Measurements from ENCODE around the gene ACSBG1.
"Not testable (repeated sequence)": the region's sequence is repeated elsewhere in the genome, so short reads cannot be mapped to it uniquely, and the experiment has no call there.

The ACSBG1 gene

DNA sequence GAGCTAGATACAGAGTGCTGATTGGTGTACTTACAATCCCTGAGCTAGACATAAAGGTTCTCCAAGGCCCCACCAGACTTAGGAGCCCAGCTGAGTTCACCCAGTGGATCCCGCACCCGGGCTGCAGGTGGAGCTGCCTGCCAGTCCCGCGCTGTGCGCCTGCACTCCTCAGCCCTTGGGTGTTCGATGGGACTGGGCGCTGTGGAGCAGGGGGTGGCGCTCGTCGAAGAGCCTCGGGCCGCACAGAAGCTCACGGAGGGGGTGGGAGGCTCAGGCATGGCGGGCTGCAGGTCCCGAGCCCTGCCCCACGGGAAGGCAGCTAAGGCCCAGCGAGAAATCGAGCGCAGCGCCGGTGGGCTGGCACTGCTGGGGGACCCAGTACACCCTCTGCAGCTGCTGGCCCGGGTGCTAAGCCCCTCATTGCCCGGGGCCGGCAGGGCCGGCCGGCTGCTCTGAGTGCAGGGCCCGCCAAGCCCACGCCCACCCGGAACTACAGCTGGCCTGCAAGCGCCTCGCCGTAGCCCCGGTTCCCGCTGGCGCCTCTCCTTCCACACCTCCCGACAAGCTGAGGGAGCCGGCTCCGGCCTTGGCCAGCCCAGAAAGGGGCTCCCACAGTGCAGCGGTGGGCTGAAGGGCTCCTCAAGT is 11.7 kb upstream of the ACSBG1 start:
- H3K4ac ChIP-seq (ENCODE audit: low read depth, low read length); H2BK120ac ChIP-seq (ENCODE audit: low read depth, low read length); H3K4me1 ChIP-seq (ENCODE audit: control insufficient read depth, low read depth, low read length); H3K4me3 ChIP-seq (ENCODE audit: low read length); H2BK5ac ChIP-seq (ENCODE audit: low read length); H3K9ac ChIP-seq (ENCODE audit: low read length); H2BK15ac ChIP-seq (replicated peaks; ENCODE audit: low read depth); H2AK5ac ChIP-seq (ENCODE audit: low read length); H4K8ac ChIP-seq (ENCODE audit: low read depth, low read length); H3K36me3 ChIP-seq (ENCODE audit: control insufficient read depth, insufficient read depth, low read length); H3K56ac ChIP-seq (ENCODE audit: low read length); H3K27me3 ChIP-seq (ENCODE audit: insufficient read depth, low read length, poor library complexity); H3K18ac ChIP-seq (ENCODE audit: low read length); H3K79me2 ChIP-seq (ENCODE audit: control insufficient read depth, insufficient read depth, low read length); DNase-seq; H3K27ac ChIP-seq (ENCODE audit: low read depth, low read length); H3K23ac ChIP-seq (ENCODE audit: low read length); H3K4me2 ChIP-seq (ENCODE audit: low read length); H3K79me1 ChIP-seq (ENCODE audit: low read length); H4K5ac ChIP-seq (ENCODE audit: low read length): not testable (repeated sequence)
- no CpG with 5 or more reads among the region's 39 CpGs for WGBS (ENCODE audit: extremely low coverage, insufficient coverage, low lambda C conversion rate)

DNA sequence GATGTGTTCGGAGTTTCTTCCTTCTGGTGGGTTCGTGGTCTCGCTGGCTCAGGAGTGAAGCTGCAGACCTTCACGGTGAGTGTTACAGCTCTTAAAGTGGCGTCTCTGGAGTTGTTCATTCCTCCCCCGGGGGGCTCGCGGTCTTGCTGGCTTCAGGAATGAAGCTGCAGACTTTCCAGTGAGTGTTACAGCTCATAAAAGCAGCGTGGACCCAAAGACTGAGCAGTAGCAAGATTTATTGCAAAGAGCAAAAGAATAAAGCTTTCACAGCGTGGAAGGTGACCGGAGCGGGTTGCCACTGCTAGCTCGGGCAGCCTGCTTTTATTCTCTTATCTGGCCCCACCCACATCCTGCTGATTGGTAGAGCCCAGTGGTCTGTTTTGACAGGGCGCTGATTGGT is 11.0 kb upstream of the ACSBG1 start:
- H3K4me3 ChIP-seq (ENCODE audit: low read length); H3K23ac ChIP-seq (ENCODE audit: low read length); H3K27ac ChIP-seq (ENCODE audit: low read depth, low read length); H2AK5ac ChIP-seq (ENCODE audit: low read length); H3K18ac ChIP-seq (ENCODE audit: low read length); H3K4me1 ChIP-seq (ENCODE audit: control insufficient read depth, low read depth, low read length); H3K4me2 ChIP-seq (ENCODE audit: low read length); DNase-seq; H3K56ac ChIP-seq (ENCODE audit: low read length); H3K36me3 ChIP-seq (ENCODE audit: control insufficient read depth, insufficient read depth, low read length); H3K4ac ChIP-seq (ENCODE audit: low read depth, low read length); H4K8ac ChIP-seq (ENCODE audit: low read depth, low read length); H2BK120ac ChIP-seq (ENCODE audit: low read depth, low read length); H4K5ac ChIP-seq (ENCODE audit: low read length); H3K79me1 ChIP-seq (ENCODE audit: low read length); H3K27me3 ChIP-seq (ENCODE audit: insufficient read depth, low read length, poor library complexity); H3K79me2 ChIP-seq (ENCODE audit: control insufficient read depth, insufficient read depth, low read length); H2BK15ac ChIP-seq (replicated peaks; ENCODE audit: low read depth); H2BK5ac ChIP-seq (ENCODE audit: low read length); H3K9ac ChIP-seq (ENCODE audit: low read length): not testable (repeated sequence)
- WGBS (ENCODE audit: extremely low coverage, insufficient coverage, low lambda C conversion rate), result no CpG with 5 or more reads among the region's 14 CpGs

DNA sequence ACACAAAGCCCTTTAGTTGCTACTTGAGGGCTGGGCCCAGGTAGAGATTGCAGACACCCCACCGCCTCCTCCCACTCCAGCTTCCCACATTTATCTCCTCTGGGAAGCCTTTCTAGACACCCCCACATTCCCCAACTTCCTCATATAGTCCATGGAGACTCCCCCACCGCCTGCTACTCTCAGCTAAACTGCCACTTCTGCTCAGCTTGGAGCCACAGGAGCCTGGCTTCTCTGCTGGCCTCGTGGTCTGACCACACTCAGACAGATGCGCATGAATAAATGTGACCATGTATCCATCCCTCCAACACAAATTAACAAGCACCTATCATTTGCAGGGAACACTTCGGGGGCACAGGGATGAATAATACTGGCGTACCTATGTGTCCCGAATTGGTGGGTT is 10.5 kb upstream of the ACSBG1 start:
- Histone ChIP-seq H3K79me2 (ENCODE audit: control insufficient read depth, insufficient read depth, low read length) (no peaks in the 10 kb centered on the region), H3K4me1 (ENCODE audit: control insufficient read depth, low read depth, low read length) (peaks cover 7% of the 10 kb centered on the region), H3K23ac (ENCODE audit: low read length) (no peak overlapping the region), H3K27me3 (ENCODE audit: insufficient read depth, low read length, poor library complexity) (no peaks in the 10 kb centered on the region), H2BK15ac (replicated peaks; ENCODE audit: low read depth) (no peak overlapping the region), H3K18ac (ENCODE audit: low read length) (no peak overlapping the region), H2BK120ac (ENCODE audit: low read depth, low read length) (no peak overlapping the region), H4K5ac (ENCODE audit: low read length) (no peak overlapping the region), H3K36me3 (ENCODE audit: control insufficient read depth, insufficient read depth, low read length) (no peaks in the 10 kb centered on the region), H3K56ac (ENCODE audit: low read length) (no peak overlapping the region), H3K4me2 (ENCODE audit: low read length) (no peak overlapping the region), H2AK5ac (ENCODE audit: low read length) (no peak overlapping the region), H3K9ac (ENCODE audit: low read length) (no peak overlapping the region), H2BK5ac (ENCODE audit: low read length) (no peak overlapping the region), H4K8ac (ENCODE audit: low read depth, low read length) (no peak overlapping the region), H3K27ac (ENCODE audit: low read depth, low read length) (no peak overlapping the region), H3K4ac (ENCODE audit: low read depth, low read length) (no peak overlapping the region), H3K79me1 (ENCODE audit: low read length) (no peaks in the 10 kb centered on the region), H3K4me3 (ENCODE audit: low read length) (no peak overlapping the region)
- no CpG with 5 or more reads among the region's 7 CpGs for WGBS (ENCODE audit: extremely low coverage, insufficient coverage, low lambda C conversion rate)
- no peak for DNase-seq

DNA sequence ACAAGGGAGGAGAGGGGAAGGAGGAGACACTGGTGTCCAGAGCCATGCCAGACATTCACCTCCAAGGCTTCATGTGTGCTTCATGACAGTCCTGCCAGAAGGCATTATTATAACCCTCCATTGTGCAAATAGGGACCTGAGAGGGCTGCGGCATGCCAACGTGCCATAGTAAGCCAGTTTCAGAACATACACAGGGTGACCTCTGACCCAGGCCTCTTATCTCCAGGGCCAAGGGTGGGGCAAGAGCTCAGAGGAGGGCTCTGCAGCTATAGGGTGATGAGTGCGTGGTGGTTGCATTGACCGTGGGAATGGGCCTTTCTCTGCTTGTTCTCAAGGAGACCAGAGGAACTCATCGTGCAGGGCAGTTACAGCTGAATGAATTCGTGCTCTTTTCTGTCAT is 9.7 kb upstream of the ACSBG1 start:
- Histone ChIP-seq H3K23ac (ENCODE audit: low read length) (no peak overlapping the region), H3K79me2 (ENCODE audit: control insufficient read depth, insufficient read depth, low read length) (no peaks in the 10 kb centered on the region), H3K36me3 (ENCODE audit: control insufficient read depth, insufficient read depth, low read length) (no peaks in the 10 kb centered on the region), H2BK5ac (ENCODE audit: low read length) (no peak overlapping the region), H3K18ac (ENCODE audit: low read length) (no peak overlapping the region), H3K4ac (ENCODE audit: low read depth, low read length) (no peak overlapping the region), H2BK120ac (ENCODE audit: low read depth, low read length) (no peak overlapping the region), H2BK15ac (replicated peaks; ENCODE audit: low read depth) (no peak overlapping the region), H3K27me3 (ENCODE audit: insufficient read depth, low read length, poor library complexity) (no peaks in the 10 kb centered on the region), H3K56ac (ENCODE audit: low read length) (no peak overlapping the region), H2AK5ac (ENCODE audit: low read length) (no peak overlapping the region), H3K4me2 (ENCODE audit: low read length) (no peak overlapping the region), H3K79me1 (ENCODE audit: low read length) (no peaks in the 10 kb centered on the region), H3K27ac (ENCODE audit: low read depth, low read length) (no peak overlapping the region), H3K9ac (ENCODE audit: low read length) (no peak overlapping the region), H4K5ac (ENCODE audit: low read length) (no peak overlapping the region), H4K8ac (ENCODE audit: low read depth, low read length) (no peak overlapping the region), H3K4me3 (ENCODE audit: low read length) (no peak overlapping the region), H3K4me1 (ENCODE audit: control insufficient read depth, low read depth, low read length) (peaks cover 7% of the 10 kb centered on the region)
- no CpG with 5 or more reads among the region's 6 CpGs for WGBS (ENCODE audit: extremely low coverage, insufficient coverage, low lambda C conversion rate)
- no peak for DNase-seq

DNA sequence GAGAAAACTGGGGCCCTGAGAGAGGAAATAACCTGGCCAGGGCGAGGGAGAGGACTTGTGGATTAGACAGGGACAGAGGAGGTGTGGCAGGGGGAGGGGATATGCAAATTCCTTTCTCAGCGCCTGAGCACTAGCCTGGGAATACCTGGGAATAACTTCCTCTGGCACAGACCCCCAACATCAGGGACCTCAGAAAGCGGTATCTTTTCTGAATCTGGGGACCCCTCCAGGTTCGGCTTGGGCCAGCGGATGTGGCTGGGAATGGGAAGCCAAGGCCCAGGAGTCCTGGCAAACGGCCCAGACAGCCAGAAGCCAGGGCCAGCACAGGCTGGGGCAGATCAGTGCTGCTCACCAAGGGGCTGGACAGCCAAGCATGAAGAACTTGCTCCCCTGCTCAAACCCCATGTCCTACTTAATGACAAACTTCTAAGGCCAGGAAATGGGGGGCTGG is 9.2 kb upstream of the ACSBG1 start:
- DNase-seq, result peak; percentile 80
- WGBS (ENCODE audit: extremely low coverage, insufficient coverage, low lambda C conversion rate), result no CpG with 5 or more reads among the region's 6 CpGs
- H3K4me2 ChIP-seq (ENCODE audit: low read length), result no peak overlapping the region
- no peak overlapping the region for H2BK5ac ChIP-seq (ENCODE audit: low read length)
- H3K27me3 ChIP-seq (ENCODE audit: insufficient read depth, low read length, poor library complexity), result no peaks in the 10 kb centered on the region
- no peak overlapping the region for H3K27ac ChIP-seq (ENCODE audit: low read depth, low read length)
- no peak overlapping the region for H2AK5ac ChIP-seq (ENCODE audit: low read length)
- no peak overlapping the region for H3K18ac ChIP-seq (ENCODE audit: low read length)
- H2BK120ac ChIP-seq (ENCODE audit: low read depth, low read length), result no peak overlapping the region
- no peak overlapping the region for H3K4ac ChIP-seq (ENCODE audit: low read depth, low read length)
- peaks cover 7% of the 10 kb centered on the region for H3K4me1 ChIP-seq (ENCODE audit: control insufficient read depth, low read depth, low read length)
- H3K9ac ChIP-seq (ENCODE audit: low read length), result no peak overlapping the region
- no peak overlapping the region for H3K23ac ChIP-seq (ENCODE audit: low read length)
- no peak overlapping the region for H4K8ac ChIP-seq (ENCODE audit: low read depth, low read length)
- H3K79me1 ChIP-seq (ENCODE audit: low read length), result no peaks in the 10 kb centered on the region
- peak overlapping the region; percentile 75 for H3K56ac ChIP-seq (ENCODE audit: low read length)
- H4K5ac ChIP-seq (ENCODE audit: low read length), result no peak overlapping the region
- H3K79me2 ChIP-seq (ENCODE audit: control insufficient read depth, insufficient read depth, low read length), result no peaks in the 10 kb centered on the region
- H3K36me3 ChIP-seq (ENCODE audit: control insufficient read depth, insufficient read depth, low read length), result no peaks in the 10 kb centered on the region
- H3K4me3 ChIP-seq (ENCODE audit: low read length), result no peak overlapping the region
- H2BK15ac ChIP-seq (replicated peaks; ENCODE audit: low read depth), result no peak overlapping the region

DNA sequence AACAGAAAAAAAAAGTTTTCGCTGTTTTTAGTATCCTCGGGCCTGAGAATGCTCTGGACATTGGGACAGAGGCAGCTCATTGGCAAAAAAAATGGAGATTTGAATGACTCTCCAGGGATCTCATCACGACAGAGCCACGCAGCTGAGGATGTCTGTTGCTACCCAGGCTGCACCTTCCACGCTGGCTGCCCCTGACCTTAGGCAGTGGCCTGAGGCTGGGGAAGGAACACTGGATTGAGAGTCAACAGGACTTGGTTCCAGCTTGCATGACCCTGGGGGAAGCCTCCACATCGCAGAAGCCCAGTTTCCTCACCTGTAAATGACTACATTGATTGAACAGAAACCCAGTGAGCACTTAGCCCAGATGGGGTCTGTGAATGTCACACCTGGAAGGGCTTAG is 8.7 kb upstream of the ACSBG1 start:
- Histone ChIP-seq H3K23ac (ENCODE audit: low read length) (no peak overlapping the region), H3K36me3 (ENCODE audit: control insufficient read depth, insufficient read depth, low read length) (no peaks in the 10 kb centered on the region), H3K4me1 (ENCODE audit: control insufficient read depth, low read depth, low read length) (peaks cover 7% of the 10 kb centered on the region), H4K5ac (ENCODE audit: low read length) (no peak overlapping the region), H3K79me1 (ENCODE audit: low read length) (no peaks in the 10 kb centered on the region), H3K27me3 (ENCODE audit: insufficient read depth, low read length, poor library complexity) (no peaks in the 10 kb centered on the region), H2BK120ac (ENCODE audit: low read depth, low read length) (no peak overlapping the region), H3K9ac (ENCODE audit: low read length) (no peak overlapping the region), H2BK5ac (ENCODE audit: low read length) (no peak overlapping the region), H3K79me2 (ENCODE audit: control insufficient read depth, insufficient read depth, low read length) (no peaks in the 10 kb centered on the region), H3K27ac (ENCODE audit: low read depth, low read length) (no peak overlapping the region), H3K4me2 (ENCODE audit: low read length) (no peak overlapping the region), H3K56ac (ENCODE audit: low read length) (peak overlapping the region; percentile 56), H4K8ac (ENCODE audit: low read depth, low read length) (no peak overlapping the region), H2BK15ac (replicated peaks; ENCODE audit: low read depth) (no peak overlapping the region), H3K18ac (ENCODE audit: low read length) (no peak overlapping the region), H3K4me3 (ENCODE audit: low read length) (no peak overlapping the region), H3K4ac (ENCODE audit: low read depth, low read length) (no peak overlapping the region), H2AK5ac (ENCODE audit: low read length) (no peak overlapping the region)
- no peak for DNase-seq
- WGBS (ENCODE audit: extremely low coverage, insufficient coverage, low lambda C conversion rate), result no CpG with 5 or more reads among the region's 6 CpGs
